HFFc6 (cell line): ENCODE measurements around the gene PRKACB. TPM values are rescaled to one million over a fixed set of nuclear protein-coding genes. Genes with fewer than 3 reads are reported as not detected.

ENCODE experiments used
- DNase-seq: peaks from one replicate; pipeline ENCODE4 v3.0.0-alpha.2; 2018
- H3K27ac Mint-ChIP-seq: 2 replicates; pipeline ENCODE4 v1.8.0; 2020; ENCODE audit warnings: mild to moderate bottlenecking, mixed read lengths
- H3K27me3 Mint-ChIP-seq: 2 replicates; pipeline ENCODE4 v1.8.0; 2021; ENCODE audit warnings: mild to moderate bottlenecking, moderate library complexity, mixed read lengths; ENCODE audit not compliant: insufficient read depth
- H3K36me3 Mint-ChIP-seq: 2 replicates; pipeline ENCODE4 v1.8.0; 2021; ENCODE audit warnings: low read depth, mixed read lengths
- H3K4me1 Mint-ChIP-seq: 2 replicates; pipeline ENCODE4 v1.8.0; 2020; ENCODE audit warnings: low read depth, mixed read lengths
- H3K4me3 Mint-ChIP-seq: 2 replicates; pipeline ENCODE4 v1.8.0; 2020; ENCODE audit warnings: mild to moderate bottlenecking, moderate library complexity, mixed read lengths
- H3K9me3 Mint-ChIP-seq: 2 replicates; pipeline ENCODE4 v1.8.0; 2020; ENCODE audit warnings: mild to moderate bottlenecking, mixed read lengths
- total RNA-seq, 6 experiments: library from RNA; stranded (reverse); fragmentation: NEBNext Ultra II Directional; extraction: Animal tissue kit (Norgen Biotek cat#: 25700); gene quantifications; 2 replicates in 1 of 6; 3 replicates in 5 of 6; pipeline ENCODE4 v1.2.3, GENCODE V29; 2021
- TF ChIP-seq, protein P1 (sequence below): fragments of 200-600 bp; sonication (generic); IDR thresholded peaks from 2 replicates; pipeline ENCODE4 v1.5.0; 2021; ENCODE audit warnings: antibody characterized with exemption, mild to moderate bottlenecking

PRKACB gene
- total RNA-seq, 6 experiments from 2014 or later, result 29.8 to 41.0 (median 36.7) TPM

DNA sequence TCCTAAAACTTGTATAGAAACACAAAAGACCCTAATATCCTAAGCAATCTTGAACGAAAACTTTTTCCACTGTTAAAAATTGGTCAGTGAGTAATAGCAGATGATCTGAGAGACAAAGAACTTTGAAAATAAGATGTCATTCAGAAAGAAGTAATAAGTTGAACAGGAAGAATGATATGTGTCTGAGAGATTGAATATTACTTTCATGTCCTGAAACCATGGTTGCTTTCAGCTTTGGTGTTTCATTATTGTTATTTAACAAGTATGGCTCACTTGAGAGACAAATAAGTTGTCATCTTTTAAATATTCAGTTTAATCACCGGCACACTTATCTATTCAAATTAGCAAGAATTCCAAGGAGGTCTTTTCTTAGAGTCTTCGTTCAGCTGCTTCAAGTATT, 11.4 kb downstream of the PRKACB start:
- peaks cover 7% of the 10 kb centered on the region; the same call in 1 of the 2 replicates for H3K36me3 Mint-ChIP-seq
- peak overlapping the region; percentile 59 for H3K27ac Mint-ChIP-seq
- H3K9me3 Mint-ChIP-seq, result no peaks in the 10 kb centered on the region
- peak overlapping the region; percentile 34 for H3K4me3 Mint-ChIP-seq
- DNase-seq, result no peak
- TF ChIP-seq, protein P1, sequence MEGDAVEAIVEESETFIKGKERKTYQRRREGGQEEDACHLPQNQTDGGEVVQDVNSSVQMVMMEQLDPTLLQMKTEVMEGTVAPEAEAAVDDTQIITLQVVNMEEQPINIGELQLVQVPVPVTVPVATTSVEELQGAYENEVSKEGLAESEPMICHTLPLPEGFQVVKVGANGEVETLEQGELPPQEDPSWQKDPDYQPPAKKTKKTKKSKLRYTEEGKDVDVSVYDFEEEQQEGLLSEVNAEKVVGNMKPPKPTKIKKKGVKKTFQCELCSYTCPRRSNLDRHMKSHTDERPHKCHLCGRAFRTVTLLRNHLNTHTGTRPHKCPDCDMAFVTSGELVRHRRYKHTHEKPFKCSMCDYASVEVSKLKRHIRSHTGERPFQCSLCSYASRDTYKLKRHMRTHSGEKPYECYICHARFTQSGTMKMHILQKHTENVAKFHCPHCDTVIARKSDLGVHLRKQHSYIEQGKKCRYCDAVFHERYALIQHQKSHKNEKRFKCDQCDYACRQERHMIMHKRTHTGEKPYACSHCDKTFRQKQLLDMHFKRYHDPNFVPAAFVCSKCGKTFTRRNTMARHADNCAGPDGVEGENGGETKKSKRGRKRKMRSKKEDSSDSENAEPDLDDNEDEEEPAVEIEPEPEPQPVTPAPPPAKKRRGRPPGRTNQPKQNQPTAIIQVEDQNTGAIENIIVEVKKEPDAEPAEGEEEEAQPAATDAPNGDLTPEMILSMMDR, result no peak
- H3K27me3 Mint-ChIP-seq, result no peaks in the 10 kb centered on the region
- peaks cover 21% of the 10 kb centered on the region for H3K4me1 Mint-ChIP-seq

DNA sequence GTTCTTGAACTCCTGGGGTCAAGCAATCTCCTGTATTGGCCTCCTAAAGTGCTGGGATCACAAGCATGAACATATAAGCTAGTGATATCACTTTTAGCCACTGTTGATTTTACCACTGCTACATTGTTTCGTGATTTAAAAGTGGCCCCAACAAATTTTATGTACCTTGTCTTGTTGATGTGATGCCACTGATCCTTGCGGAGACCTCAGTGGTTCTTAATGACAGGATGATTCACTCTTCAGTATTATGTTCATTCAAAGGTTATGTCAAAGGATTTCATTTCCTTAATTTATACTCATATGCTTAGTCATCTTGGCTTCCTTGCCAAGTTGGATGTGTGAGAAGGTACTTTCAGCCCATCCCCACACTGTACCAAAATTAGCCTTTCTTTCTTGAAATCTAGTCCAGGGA, 12.1 kb downstream of the PRKACB start:
- H3K27ac Mint-ChIP-seq, result peak overlapping the region; percentile 59
- H3K4me3 Mint-ChIP-seq, result peak overlapping the region; percentile 34
- no peaks in the 10 kb centered on the region for H3K9me3 Mint-ChIP-seq
- H3K27me3 Mint-ChIP-seq, result no peaks in the 10 kb centered on the region
- DNase-seq, result peak; percentile 68
- H3K36me3 Mint-ChIP-seq, result peaks cover 7% of the 10 kb centered on the region; the same call in 1 of the 2 replicates
- TF ChIP-seq, protein P1, result no peak
- peaks cover 25% of the 10 kb centered on the region for H3K4me1 Mint-ChIP-seq

DNA sequence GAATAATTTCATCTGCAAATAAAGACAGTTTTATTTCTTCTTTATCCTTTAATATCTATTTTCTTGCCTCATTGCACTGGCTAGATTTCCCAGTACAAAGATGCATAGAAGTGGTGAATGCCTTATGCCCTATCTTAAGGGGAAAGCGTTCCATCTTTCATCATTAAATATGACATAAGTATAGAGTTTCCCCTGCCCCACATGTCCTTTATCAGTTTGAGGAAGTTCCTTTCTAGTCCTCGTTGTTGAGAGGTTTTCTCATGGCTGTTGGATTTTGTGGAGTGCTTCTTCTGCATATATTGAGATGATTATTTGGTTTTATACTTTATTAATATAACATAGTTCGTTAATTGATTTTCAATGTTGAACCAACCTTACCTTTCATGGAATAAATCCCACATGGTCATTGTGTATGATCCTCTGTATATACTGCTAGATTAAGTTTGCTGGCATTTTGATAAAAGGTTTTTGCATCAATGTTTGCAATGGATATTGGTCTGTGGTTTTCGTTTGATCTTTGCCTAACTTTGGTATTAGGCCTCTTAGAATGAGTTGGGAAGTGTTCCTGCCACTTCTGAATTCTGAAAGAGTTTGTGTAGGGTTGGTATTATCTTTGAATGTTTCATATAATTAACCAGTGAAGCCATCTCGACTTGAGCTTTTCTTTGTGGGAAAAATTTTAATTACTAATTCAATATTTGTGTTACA, 15.6 kb downstream of the PRKACB start:
- no peak for DNase-seq
- TF ChIP-seq, protein P1, result no peak
- Mint-ChIP-seq H3K9me3 (no peaks in the 10 kb centered on the region), H3K4me3 (no peak overlapping the region), H3K27me3 (no peaks in the 10 kb centered on the region), H3K36me3 (peaks cover 4% of the 10 kb centered on the region; the same call in 1 of the 2 replicates), H3K4me1 (peaks cover 56% of the 10 kb centered on the region), H3K27ac (no peak overlapping the region)

DNA sequence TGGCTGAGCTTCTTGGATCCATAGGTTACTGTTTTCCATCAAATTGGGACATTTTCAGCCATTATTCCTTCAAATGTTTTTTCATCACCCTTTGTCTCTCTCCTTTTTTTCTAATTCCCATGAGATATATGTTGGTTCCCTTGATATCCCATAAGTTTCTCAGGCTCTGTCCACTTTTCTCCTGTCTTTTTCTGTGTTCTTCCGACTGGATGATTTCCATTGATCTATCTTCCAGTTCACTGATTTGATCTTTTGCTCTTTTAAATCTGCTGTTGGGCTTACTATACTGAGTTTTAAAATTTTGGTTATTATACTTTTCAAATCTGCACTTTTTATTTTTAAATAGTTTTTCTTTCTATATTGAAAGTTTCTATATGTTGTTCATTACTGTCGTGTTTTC, 18.2 kb downstream of the PRKACB start:
- Mint-ChIP-seq H3K27me3 (no peaks in the 10 kb centered on the region), H3K27ac (no peak overlapping the region), H3K4me3 (no peak overlapping the region), H3K36me3 (peaks cover 4% of the 10 kb centered on the region; the same call in 1 of the 2 replicates), H3K9me3 (no peaks in the 10 kb centered on the region), H3K4me1 (peaks cover 43% of the 10 kb centered on the region)
- TF ChIP-seq, protein P1, result no peak
- no peak for DNase-seq

DNA sequence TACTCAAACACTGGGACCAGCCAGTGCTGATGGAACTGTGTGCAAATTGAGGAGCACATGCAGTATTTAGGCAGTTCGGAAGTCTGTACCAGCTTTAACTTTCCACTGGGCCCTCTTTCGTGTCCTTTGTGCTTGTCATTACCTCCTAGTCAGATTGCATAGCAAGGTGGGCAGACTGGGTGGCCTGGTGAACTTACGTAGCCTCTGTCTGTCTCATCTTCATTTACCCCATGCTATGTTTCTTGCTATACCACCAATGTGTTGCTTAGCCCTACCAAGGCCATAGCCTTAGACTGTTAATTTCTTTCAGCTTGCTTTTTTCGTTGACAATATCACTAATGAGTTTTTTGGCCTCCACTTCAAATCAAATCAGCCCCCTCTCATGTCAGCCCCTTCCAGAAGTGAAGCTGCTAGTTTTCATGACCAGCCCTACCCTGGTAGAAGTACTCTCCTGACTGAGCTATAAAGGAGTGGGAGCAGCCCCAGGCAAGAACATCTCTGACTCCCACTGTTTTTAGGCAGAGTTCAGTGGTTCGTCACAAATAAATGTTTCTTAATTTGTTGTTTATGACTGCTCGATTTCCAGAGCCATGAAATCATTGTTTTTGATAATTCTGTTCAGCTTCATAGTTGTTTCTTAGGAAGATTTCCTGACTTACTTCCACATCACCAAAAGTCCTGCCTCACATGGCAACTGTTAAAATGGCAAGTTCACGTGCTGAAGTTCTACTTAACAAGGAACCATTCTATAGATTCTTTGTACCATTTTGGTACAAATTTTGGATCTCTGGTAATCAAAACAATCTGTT, 19.3 kb downstream of the PRKACB start:
- TF ChIP-seq, protein P1, result no peak
- no peak for DNase-seq
- Mint-ChIP-seq H3K36me3 (peaks cover 4% of the 10 kb centered on the region; the same call in 1 of the 2 replicates), H3K27ac (peak overlapping the region; percentile 58), H3K27me3 (no peaks in the 10 kb centered on the region), H3K9me3 (no peaks in the 10 kb centered on the region), H3K4me1 (peaks cover 42% of the 10 kb centered on the region), H3K4me3 (peak overlapping the region; percentile 79)
